Bronchial epithelial cell (primary cell): ENCODE measurements around the gene MAP2K6. TPM values are rescaled to one million over a fixed set of nuclear protein-coding genes. Genes with fewer than 3 reads are reported as not detected.

Source experiments
- DNase-seq: peaks from one replicate; pipeline ENCODE4 v3.0.0-alpha.2; 2010; ENCODE audit warnings: low read depth
- FAIRE-seq: peaks from 2 replicates; lab custom pipeline; 2011; peaks lifted over from hg19 to GRCh38; lab: Jason Lieb, UNC
- H3K27me3 ChIP-seq: 2 replicates; pipeline ENCODE4 v1.5.1; 2011; ENCODE audit warnings: low read length; ENCODE audit not compliant: control insufficient read depth, insufficient read depth
- H3K36me3 ChIP-seq: 2 replicates; pipeline ENCODE4 v1.5.1; 2011; ENCODE audit warnings: low read length; ENCODE audit not compliant: control insufficient read depth, insufficient read depth
- H3K4me3 ChIP-seq: 2 replicates; pipeline ENCODE4 v1.5.1; 2011; ENCODE audit warnings: mild to moderate bottlenecking, low read depth, low read length, control low read depth
- total RNA-seq: library from RNA; depleted of rRNA; stranded (reverse); fragments of >200 nt; gene quantifications from 2 replicates; pipeline ENCODE4 v1.2.1, GENCODE V29; 2014
- TF ChIP-seq, protein P1 (sequence below): IDR thresholded peaks from 2 replicates; pipeline ENCODE4 v1.5.1; 2011; ENCODE audit warnings: mild to moderate bottlenecking, moderate library complexity, low read length, control low read depth, inconsistent platforms; ENCODE audit not compliant: insufficient read depth, severe bottlenecking

The MAP2K6 gene
- total RNA-seq, 1 donor from 2014 or later: 0.26 TPM

- TF ChIP-seq, protein P1, sequence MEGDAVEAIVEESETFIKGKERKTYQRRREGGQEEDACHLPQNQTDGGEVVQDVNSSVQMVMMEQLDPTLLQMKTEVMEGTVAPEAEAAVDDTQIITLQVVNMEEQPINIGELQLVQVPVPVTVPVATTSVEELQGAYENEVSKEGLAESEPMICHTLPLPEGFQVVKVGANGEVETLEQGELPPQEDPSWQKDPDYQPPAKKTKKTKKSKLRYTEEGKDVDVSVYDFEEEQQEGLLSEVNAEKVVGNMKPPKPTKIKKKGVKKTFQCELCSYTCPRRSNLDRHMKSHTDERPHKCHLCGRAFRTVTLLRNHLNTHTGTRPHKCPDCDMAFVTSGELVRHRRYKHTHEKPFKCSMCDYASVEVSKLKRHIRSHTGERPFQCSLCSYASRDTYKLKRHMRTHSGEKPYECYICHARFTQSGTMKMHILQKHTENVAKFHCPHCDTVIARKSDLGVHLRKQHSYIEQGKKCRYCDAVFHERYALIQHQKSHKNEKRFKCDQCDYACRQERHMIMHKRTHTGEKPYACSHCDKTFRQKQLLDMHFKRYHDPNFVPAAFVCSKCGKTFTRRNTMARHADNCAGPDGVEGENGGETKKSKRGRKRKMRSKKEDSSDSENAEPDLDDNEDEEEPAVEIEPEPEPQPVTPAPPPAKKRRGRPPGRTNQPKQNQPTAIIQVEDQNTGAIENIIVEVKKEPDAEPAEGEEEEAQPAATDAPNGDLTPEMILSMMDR: no peak
- DNase-seq (no peak), FAIRE-seq (no peak)
- H3K27me3 ChIP-seq: no peaks in the 10 kb centered on the region
- H3K36me3 ChIP-seq: no peaks in the 10 kb centered on the region
- H3K4me3 ChIP-seq: no peak overlapping the region
Observed at GRCh38 chr17:69588316-69588715, 173.8 kb downstream of the MAP2K6 start.

GRCh38 chr17:69588827-69589239 lies 174.3 kb downstream of the MAP2K6 start:
- Histone ChIP-seq H3K36me3 (no peaks in the 10 kb centered on the region), H3K27me3 (no peaks in the 10 kb centered on the region), H3K4me3 (no peak overlapping the region)
- FAIRE-seq (no peak), DNase-seq (no peak)
- TF ChIP-seq, protein P1: no peak

- TF ChIP-seq, protein P1: no peak
- H3K4me3 ChIP-seq: no peak overlapping the region
- FAIRE-seq (no peak), DNase-seq (no peak)
- H3K27me3 ChIP-seq: no peaks in the 10 kb centered on the region
- no peaks in the 10 kb centered on the region for H3K36me3 ChIP-seq
Observed at GRCh38 chr17:69590671-69591070, 176.2 kb downstream of the MAP2K6 start.

- TF ChIP-seq, protein P1: no peak
- Histone ChIP-seq H3K36me3 (no peaks in the 10 kb centered on the region), H3K4me3 (no peak overlapping the region), H3K27me3 (no peaks in the 10 kb centered on the region)
- FAIRE-seq (no peak), DNase-seq (no peak)
Observed at GRCh38 chr17:69592692-69593350, 178.3 kb downstream of the MAP2K6 start.

DNA sequence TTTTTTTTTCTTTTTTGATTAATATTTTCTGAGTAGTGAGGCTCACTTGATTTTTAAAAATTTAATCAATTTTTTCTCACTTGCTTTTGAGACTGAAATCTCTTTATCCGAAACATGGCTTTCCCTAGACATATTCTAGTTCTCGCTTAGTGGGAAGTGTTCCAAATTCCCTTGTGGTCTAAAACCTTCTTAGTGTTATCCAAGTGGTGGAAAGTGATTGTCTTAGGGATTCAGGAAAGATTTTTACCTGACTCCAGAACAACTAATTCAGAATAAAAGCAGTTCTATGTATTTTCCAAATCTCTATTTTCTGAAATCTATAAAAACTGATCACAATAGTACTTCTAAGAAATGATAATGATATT lies 178.8 kb downstream of the MAP2K6 start:
- TF ChIP-seq, protein P1: no peak
- H3K27me3 ChIP-seq: no peaks in the 10 kb centered on the region
- no peak for DNase-seq
- H3K4me3 ChIP-seq: no peak overlapping the region
- no peak for FAIRE-seq
- H3K36me3 ChIP-seq: no peaks in the 10 kb centered on the region

DNA sequence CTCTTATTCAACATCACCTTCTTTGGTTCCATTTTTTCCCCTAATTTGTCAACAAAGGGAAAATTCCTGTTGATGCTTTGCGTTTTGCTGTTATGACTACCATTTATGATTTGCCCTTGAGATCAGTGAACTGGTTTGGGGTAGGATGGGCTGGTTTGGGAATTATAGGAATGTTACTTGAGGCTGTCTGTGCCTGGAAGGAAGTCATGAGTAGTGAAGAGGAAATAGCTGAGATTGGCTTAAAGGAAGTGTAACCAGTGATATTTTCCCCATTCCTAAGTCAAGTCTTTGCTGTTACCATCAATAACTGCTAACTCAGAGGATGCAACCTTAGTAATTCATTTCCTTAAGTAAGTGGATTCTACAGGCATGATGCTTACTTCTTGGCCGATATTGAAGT lies 179.2 kb downstream of the MAP2K6 start:
- no peak for FAIRE-seq
- TF ChIP-seq, protein P1: no peak
- Histone ChIP-seq H3K4me3 (no peak overlapping the region), H3K27me3 (no peaks in the 10 kb centered on the region), H3K36me3 (no peaks in the 10 kb centered on the region)
- DNase-seq: no peak
